Measurements from ENCODE around the gene GLRA2. TPM values are rescaled to one million over a fixed set of nuclear protein-coding genes. Genes with fewer than 3 reads are reported as not detected.

Gene GLRA2
- total and polyA plus RNA-seq, 10 of the 15 experiments (the other 5 are each of a cell fraction or from before 2014, with no cell fraction given) = 0.01 TPM; not detected in 9

DNA sequence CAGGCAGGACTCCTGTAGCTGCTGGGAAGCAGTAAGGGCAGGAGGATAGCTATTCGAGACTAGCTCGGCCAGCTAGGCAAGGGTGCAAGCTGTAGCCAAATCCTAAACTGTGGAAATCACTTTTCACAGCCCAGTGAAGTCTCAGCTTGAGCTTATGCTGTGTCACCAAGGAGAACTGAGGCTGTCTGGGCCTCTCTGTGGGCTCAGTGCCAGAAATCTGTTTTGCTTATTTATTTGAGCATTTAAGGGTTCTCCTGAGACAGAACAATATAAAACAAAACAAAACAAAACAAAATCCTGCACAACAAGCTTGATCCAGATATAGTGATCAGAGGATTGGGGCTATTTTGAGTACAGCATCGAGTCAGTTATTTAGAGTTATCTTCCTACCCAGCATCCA, 246.1 kb downstream of the GLRA2 start:
- 20% methylated on average over 3 of the region's 3 CpGs for WGBS (ENCODE audit: insufficient coverage, insufficient replicate concordance, low lambda C conversion rate, missing lambda C conversion rate)
- intact Hi-C loops (cut with micrococcal nuclease; ENCODE audit: unreplicated experiment) = no loop called here
- H3K27ac ChIP-seq (ENCODE audit: control insufficient read depth, insufficient read depth) = no peak overlapping the region
- no peaks in the 10 kb centered on the region for H3K4me1 ChIP-seq (ENCODE audit: control insufficient read depth, insufficient read depth, low read length)
- ATAC-seq = no peak
- H3K9me3 ChIP-seq (replicated peaks; ENCODE audit: control insufficient read depth, insufficient read depth, low read length) = no peaks in the 10 kb centered on the region; the same call in 2 of the 3 replicates
- no peak for FAIRE-seq
- no peak overlapping the region for H3K4me2 ChIP-seq (ENCODE audit: control insufficient read depth, insufficient read depth)
- ChIA-PET RAD21 (ENCODE audit: unreplicated experiment) (no interaction called here), POLR2A (no interaction called here), SMC1A (ENCODE audit: uncharacterized antibody, unreplicated experiment) (interaction anchor here (0.6 kb wide), 2 partner anchors 242 to 344 kb away, joined by 3 read pairs; no protein-coding TSS in a partner anchor), CTCF (interaction anchor here (1.5 kb wide), 1 partner anchor 12 kb away, joined by 3 read pairs; no protein-coding TSS in a partner anchor)
- no peak overlapping the region for H3K9ac ChIP-seq (ENCODE audit: control insufficient read depth, insufficient read depth, low read length)
- in situ Hi-C loops (cut with MboI) = no loop called here
- no peaks in the 10 kb centered on the region for H3K36me3 ChIP-seq (ENCODE audit: control insufficient read depth in 2 of 2, insufficient read depth in 2 of 2, low read length in 1 of 2)
- no peak for DNase-seq (ENCODE audit: low read depth, low spot score)
- no peak overlapping the region for H2AFZ ChIP-seq (ENCODE audit: control insufficient read depth, low read depth, low read length)
- H3K27me3 ChIP-seq (replicated peaks in 1 of 2; ENCODE audit: control insufficient read depth in 2 of 2, insufficient read depth in 2 of 2, low read length in 1 of 2) = no peaks in the 10 kb centered on the region
- no peaks in the 10 kb centered on the region for H3K79me2 ChIP-seq (ENCODE audit: control insufficient read depth, insufficient read depth, low read length)
- H3K4me3 ChIP-seq = no peak overlapping the region
- no TSS peak for BruUV-seq (replicated peaks)
- no peaks in the 10 kb centered on the region for H4K20me1 ChIP-seq (ENCODE audit: control insufficient read depth, insufficient read depth)
- TF ChIP-seq, protein P1, sequence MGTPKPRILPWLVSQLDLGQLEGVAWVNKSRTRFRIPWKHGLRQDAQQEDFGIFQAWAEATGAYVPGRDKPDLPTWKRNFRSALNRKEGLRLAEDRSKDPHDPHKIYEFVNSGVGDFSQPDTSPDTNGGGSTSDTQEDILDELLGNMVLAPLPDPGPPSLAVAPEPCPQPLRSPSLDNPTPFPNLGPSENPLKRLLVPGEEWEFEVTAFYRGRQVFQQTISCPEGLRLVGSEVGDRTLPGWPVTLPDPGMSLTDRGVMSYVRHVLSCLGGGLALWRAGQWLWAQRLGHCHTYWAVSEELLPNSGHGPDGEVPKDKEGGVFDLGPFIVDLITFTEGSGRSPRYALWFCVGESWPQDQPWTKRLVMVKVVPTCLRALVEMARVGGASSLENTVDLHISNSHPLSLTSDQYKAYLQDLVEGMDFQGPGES (IDR thresholded peaks at IDR 0.05) = no peak
- TF ChIP-seq, protein P2, sequence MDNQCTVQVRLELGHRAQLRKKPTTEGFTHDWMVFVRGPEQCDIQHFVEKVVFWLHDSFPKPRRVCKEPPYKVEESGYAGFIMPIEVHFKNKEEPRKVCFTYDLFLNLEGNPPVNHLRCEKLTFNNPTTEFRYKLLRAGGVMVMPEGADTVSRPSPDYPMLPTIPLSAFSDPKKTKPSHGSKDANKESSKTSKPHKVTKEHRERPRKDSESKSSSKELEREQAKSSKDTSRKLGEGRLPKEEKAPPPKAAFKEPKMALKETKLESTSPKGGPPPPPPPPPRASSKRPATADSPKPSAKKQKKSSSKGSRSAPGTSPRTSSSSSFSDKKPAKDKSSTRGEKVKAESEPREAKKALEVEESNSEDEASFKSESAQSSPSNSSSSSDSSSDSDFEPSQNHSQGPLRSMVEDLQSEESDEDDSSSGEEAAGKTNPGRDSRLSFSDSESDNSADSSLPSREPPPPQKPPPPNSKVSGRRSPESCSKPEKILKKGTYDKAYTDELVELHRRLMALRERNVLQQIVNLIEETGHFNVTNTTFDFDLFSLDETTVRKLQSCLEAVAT (IDR thresholded peaks at IDR 0.05) = no peak
- TF ChIP-seq, protein P3, sequence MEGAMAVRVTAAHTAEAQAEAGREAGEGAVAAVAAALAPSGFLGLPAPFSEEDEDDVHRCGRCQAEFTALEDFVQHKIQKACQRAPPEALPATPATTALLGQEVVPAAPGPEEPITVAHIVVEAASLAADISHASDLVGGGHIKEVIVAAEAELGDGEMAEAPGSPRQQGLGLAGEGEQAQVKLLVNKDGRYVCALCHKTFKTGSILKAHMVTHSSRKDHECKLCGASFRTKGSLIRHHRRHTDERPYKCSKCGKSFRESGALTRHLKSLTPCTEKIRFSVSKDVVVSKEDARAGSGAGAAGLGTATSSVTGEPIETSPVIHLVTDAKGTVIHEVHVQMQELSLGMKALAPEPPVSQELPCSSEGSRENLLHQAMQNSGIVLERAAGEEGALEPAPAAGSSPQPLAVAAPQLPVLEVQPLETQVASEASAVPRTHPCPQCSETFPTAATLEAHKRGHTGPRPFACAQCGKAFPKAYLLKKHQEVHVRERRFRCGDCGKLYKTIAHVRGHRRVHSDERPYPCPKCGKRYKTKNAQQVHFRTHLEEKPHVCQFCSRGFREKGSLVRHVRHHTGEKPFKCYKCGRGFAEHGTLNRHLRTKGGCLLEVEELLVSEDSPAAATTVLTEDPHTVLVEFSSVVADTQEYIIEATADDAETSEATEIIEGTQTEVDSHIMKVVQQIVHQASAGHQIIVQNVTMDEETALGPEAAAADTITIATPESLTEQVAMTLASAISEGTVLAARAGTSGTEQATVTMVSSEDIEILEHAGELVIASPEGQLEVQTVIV (IDR thresholded peaks at IDR 0.05; ENCODE audit: borderline replicate concordance, partially characterized antibody) = no peak
- no peak for TF ChIP-seq TBL1XR1 (IDR thresholded peaks at IDR 0.05; ENCODE audit: low read depth, low read length)
- TF ChIP-seq WRNIP1 (IDR thresholded peaks at IDR 0.05; ENCODE audit: borderline replicate concordance, low read depth, low read length) = no peak
- TF ChIP-seq MTA2 (IDR thresholded peaks at IDR 0.05; ENCODE audit: low read depth) = no peak
- no peak for TF ChIP-seq SUZ12 (IDR thresholded peaks at IDR 0.05; ENCODE audit: unreplicated experiment)
- no peak for TF ChIP-seq IKZF2 (IDR thresholded peaks at IDR 0.05)
- no peak for TF ChIP-seq CHD1 (IDR thresholded peaks at IDR 0.05; ENCODE audit: low read depth, low read length)
- TF ChIP-seq CBFB (IDR thresholded peaks at IDR 0.05; ENCODE audit: low read depth) = no peak
- TF ChIP-seq MEF2A (IDR thresholded peaks at IDR 0.05; ENCODE audit: insufficient read depth, low read depth, low read length) = no peak
- TF ChIP-seq CEBPB (IDR thresholded peaks at IDR 0.05; ENCODE audit: borderline replicate concordance in 1 of 2, low read depth in 2 of 2, low read length in 2 of 2) = no peak
- TF ChIP-seq STAT1 (conservative IDR thresholded peaks at IDR 0.05) = no peak
- no peak for TF ChIP-seq CREB1 (IDR thresholded peaks at IDR 0.05; ENCODE audit: low read depth)
- TF ChIP-seq, protein P4, sequence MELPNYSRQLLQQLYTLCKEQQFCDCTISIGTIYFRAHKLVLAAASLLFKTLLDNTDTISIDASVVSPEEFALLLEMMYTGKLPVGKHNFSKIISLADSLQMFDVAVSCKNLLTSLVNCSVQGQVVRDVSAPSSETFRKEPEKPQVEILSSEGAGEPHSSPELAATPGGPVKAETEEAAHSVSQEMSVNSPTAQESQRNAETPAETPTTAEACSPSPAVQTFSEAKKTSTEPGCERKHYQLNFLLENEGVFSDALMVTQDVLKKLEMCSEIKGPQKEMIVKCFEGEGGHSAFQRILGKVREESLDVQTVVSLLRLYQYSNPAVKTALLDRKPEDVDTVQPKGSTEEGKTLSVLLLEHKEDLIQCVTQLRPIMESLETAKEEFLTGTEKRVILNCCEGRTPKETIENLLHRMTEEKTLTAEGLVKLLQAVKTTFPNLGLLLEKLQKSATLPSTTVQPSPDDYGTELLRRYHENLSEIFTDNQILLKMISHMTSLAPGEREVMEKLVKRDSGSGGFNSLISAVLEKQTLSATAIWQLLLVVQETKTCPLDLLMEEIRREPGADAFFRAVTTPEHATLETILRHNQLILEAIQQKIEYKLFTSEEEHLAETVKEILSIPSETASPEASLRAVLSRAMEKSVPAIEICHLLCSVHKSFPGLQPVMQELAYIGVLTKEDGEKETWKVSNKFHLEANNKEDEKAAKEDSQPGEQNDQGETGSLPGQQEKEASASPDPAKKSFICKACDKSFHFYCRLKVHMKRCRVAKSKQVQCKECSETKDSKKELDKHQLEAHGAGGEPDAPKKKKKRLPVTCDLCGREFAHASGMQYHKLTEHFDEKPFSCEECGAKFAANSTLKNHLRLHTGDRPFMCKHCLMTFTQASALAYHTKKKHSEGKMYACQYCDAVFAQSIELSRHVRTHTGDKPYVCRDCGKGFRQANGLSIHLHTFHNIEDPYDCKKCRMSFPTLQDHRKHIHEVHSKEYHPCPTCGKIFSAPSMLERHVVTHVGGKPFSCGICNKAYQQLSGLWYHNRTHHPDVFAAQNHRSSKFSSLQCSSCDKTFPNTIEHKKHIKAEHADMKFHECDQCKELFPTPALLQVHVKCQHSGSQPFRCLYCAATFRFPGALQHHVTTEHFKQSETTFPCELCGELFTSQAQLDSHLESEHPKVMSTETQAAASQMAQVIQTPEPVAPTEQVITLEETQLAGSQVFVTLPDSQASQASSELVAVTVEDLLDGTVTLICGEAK (IDR thresholded peaks at IDR 0.05; ENCODE audit: borderline replicate concordance) = no peak
- TF ChIP-seq JUND (IDR thresholded peaks at IDR 0.05; ENCODE audit: low read depth, low read length) = no peak
